ENCODE results near the gene EXOSC7. TPM values are rescaled to one million over a fixed set of nuclear protein-coding genes. Genes with fewer than 3 reads are reported as not detected.

Gene EXOSC7
- total RNA-seq, 3 donors from 2014 or later, result 23.2 to 26.2 (median 24.4) TPM

DNA sequence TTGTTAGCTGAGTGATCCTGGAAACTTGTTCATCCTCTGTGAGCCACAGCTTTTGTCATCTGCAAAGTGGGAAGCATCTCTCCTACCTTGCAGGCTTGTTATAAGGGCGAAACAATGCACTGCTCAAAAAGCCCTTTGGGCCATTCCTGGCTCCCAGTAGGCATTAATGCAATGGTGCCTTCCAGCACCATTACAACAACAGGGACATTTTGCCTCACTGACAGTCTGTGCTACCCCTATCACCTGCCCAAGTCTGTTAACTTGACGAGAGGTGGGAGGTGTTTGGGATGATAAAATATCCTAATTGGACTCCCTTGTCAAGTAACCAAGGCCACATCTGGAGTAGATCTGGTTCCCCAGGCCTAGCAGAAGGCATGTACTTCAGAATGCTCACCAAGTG lies 44.3 kb upstream of the EXOSC7 start:
- no peak overlapping the region for H3K4me3 ChIP-seq
- no peaks in the 10 kb centered on the region for H3K4me1 ChIP-seq (ENCODE audit: low read depth)
- intact Hi-C loops (cut with DNase I, micrococcal nuclease), result no loop called here
- TF ChIP-seq, protein P1, sequence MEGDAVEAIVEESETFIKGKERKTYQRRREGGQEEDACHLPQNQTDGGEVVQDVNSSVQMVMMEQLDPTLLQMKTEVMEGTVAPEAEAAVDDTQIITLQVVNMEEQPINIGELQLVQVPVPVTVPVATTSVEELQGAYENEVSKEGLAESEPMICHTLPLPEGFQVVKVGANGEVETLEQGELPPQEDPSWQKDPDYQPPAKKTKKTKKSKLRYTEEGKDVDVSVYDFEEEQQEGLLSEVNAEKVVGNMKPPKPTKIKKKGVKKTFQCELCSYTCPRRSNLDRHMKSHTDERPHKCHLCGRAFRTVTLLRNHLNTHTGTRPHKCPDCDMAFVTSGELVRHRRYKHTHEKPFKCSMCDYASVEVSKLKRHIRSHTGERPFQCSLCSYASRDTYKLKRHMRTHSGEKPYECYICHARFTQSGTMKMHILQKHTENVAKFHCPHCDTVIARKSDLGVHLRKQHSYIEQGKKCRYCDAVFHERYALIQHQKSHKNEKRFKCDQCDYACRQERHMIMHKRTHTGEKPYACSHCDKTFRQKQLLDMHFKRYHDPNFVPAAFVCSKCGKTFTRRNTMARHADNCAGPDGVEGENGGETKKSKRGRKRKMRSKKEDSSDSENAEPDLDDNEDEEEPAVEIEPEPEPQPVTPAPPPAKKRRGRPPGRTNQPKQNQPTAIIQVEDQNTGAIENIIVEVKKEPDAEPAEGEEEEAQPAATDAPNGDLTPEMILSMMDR (IDR thresholded peaks at IDR 0.05), result no peak
- H3K36me3 ChIP-seq (ENCODE audit: low read depth), result peaks cover 4% of the 10 kb centered on the region
- no peak for DNase-seq
- ATAC-seq, result no peak
- H3K9me3 ChIP-seq, result no peaks in the 10 kb centered on the region

GRCh38 chr3:44932271-44932670 lies 43.8 kb upstream of the EXOSC7 start:
- H3K9me3 ChIP-seq, result no peaks in the 10 kb centered on the region
- intact Hi-C loops (cut with DNase I, micrococcal nuclease), result no loop called here
- DNase-seq (no peak), ATAC-seq (no peak)
- TF ChIP-seq, protein P1 (IDR thresholded peaks at IDR 0.05), result no peak
- H3K4me1 ChIP-seq (ENCODE audit: low read depth), result no peaks in the 10 kb centered on the region
- H3K4me3 ChIP-seq, result no peak overlapping the region
- peaks cover 4% of the 10 kb centered on the region for H3K36me3 ChIP-seq (ENCODE audit: low read depth)

- DNase-seq (no peak), ATAC-seq (no peak)
- intact Hi-C loops (cut with DNase I, micrococcal nuclease), result no loop called here
- H3K4me1 ChIP-seq (ENCODE audit: low read depth), result no peaks in the 10 kb centered on the region
- H3K4me3 ChIP-seq, result no peak overlapping the region
- H3K36me3 ChIP-seq (ENCODE audit: low read depth), result peaks cover 4% of the 10 kb centered on the region
- no peaks in the 10 kb centered on the region for H3K9me3 ChIP-seq
- TF ChIP-seq, protein P1 (IDR thresholded peaks at IDR 0.05), result no peak
These were observed 42.8 kb upstream of the EXOSC7 start for GRCh38 chr3:44932986-44933944.

DNA sequence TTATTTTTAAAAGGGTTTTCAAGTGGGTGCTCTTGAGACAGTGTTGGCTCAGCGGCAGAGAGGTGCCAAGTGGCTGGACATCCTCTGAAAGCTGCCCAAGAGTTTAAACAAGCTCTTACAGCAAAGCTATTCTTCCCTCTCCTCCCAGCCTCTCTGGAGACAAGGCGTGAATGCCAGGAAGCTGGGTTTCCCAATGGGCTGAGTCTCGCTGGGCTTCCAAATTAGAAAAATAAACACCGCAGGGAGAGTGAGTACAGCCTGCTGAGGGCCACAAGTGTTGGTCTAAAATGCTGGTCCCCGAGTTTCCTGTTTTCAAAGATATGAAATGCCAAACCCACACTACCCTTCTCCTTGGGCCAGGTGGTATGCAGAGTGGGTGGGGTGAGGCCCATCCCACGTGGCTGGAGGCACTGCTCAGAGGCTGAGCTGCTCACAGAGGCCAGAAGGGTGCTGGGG lies 36.4 kb upstream of the EXOSC7 start:
- ATAC-seq, result no peak
- H3K9me3 ChIP-seq, result no peaks in the 10 kb centered on the region

GRCh38 chr3:44942202-44942921 lies 33.7 kb upstream of the EXOSC7 start:
- no peaks in the 10 kb centered on the region for H3K4me1 ChIP-seq (ENCODE audit: low read depth)
- H3K36me3 ChIP-seq (ENCODE audit: low read depth), result no peaks in the 10 kb centered on the region
- TF ChIP-seq, protein P1 (IDR thresholded peaks at IDR 0.05), result no peak
- DNase-seq (no peak), ATAC-seq (no peak)
- H3K4me3 ChIP-seq, result no peak overlapping the region
- intact Hi-C loops (cut with DNase I, micrococcal nuclease), result no loop called here
- no peaks in the 10 kb centered on the region for H3K9me3 ChIP-seq

More for the DNA sequence above, 36.4 kb upstream of the EXOSC7 start:
- intact Hi-C loops (cut with DNase I, micrococcal nuclease), result no loop called here
- TF ChIP-seq, protein P1 (IDR thresholded peaks at IDR 0.05), result no peak
- Histone ChIP-seq H3K4me3 (no peak overlapping the region), H3K4me1 (ENCODE audit: low read depth) (no peaks in the 10 kb centered on the region), H3K36me3 (ENCODE audit: low read depth) (no peaks in the 10 kb centered on the region)
- DNase-seq, result no peak
